ENCODE results near the gene ZNF324.

DNA sequence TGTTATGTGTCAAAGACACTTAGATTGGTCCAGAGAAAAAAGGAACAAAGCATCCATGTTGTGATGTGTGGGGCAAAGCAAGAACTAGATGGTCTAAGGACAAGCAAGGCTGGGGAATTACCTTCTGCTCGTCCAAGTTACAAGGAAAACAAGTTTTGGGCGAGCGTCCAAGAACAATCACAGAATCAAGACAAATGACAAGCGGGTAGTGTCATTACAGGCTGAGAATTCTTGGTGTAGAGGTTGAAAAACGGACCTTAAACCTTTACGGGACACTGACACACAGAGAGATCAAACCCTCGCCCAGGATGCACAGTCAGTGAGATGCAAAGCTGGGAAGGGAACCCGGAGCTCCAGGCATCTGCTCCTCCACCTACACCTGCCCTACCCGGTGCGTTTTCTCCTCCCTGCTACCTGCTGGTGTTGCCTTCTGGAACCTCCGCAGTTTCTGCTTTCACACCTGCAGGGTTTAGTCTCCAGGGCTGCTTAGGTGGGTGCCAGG, 16.0 kb upstream of the ZNF324 start:
- TF ChIP-seq EZH2 (IDR thresholded peaks at IDR 0.05; ENCODE audit: insufficient read depth, poor library complexity, severe bottlenecking) (no peak), EZH2phosphoT487 (IDR thresholded peaks at IDR 0.05; ENCODE audit: insufficient read depth, low read depth) (no peak)
